Measurements from ENCODE around the gene H2BK1.

Gene H2BK1

GRCh38 chr7:151204383-151205032 is 5.8 kb downstream of the H2BK1 start:
- no peak for DNase-seq (ENCODE audit: low read depth in 2 of 2)

- DNase-seq (ENCODE audit: low read depth in 2 of 2): no peak
These were observed 7.5 kb downstream of the H2BK1 start for GRCh38 chr7:151202836-151203235.

GRCh38 chr7:151201751-151202150 is 8.5 kb downstream of the H2BK1 start:
- DNase-seq (ENCODE audit: low read depth in 2 of 2): no peak

GRCh38 chr7:151201344-151201743 is 8.9 kb downstream of the H2BK1 start:
- no peak for DNase-seq (ENCODE audit: low read depth in 2 of 2)

GRCh38 chr7:151198945-151199848 is 11.1 kb downstream of the H2BK1 start:
- no peak for DNase-seq (ENCODE audit: low read depth in 2 of 2)

- DNase-seq (ENCODE audit: low read depth in 2 of 2): no peak
These were observed 12.4 kb downstream of the H2BK1 start for GRCh38 chr7:151197932-151198331.

GRCh38 chr7:151195616-151196450 is 14.5 kb downstream of the H2BK1 start:
- DNase-seq (ENCODE audit: low read depth in 2 of 2): no peak

- no peak for DNase-seq (ENCODE audit: low read depth in 2 of 2)
These were observed 16.1 kb downstream of the H2BK1 start for GRCh38 chr7:151194188-151194587.

GRCh38 chr7:151193203-151193978 is 16.9 kb downstream of the H2BK1 start:
- no peak for DNase-seq (ENCODE audit: low read depth in 2 of 2)

GRCh38 chr7:151192002-151192539 is 18.2 kb downstream of the H2BK1 start:
- DNase-seq (ENCODE audit: low read depth in 2 of 2): no peak

GRCh38 chr7:151191544-151191943 is 18.7 kb downstream of the H2BK1 start:
- DNase-seq (ENCODE audit: low read depth in 2 of 2): no peak

- no peak for DNase-seq (ENCODE audit: low read depth in 2 of 2)
These were observed 21.2 kb downstream of the H2BK1 start for GRCh38 chr7:151189038-151189437.

- no peak for DNase-seq (ENCODE audit: low read depth in 2 of 2)
These were observed 22.1 kb downstream of the H2BK1 start for GRCh38 chr7:151188252-151188542.

GRCh38 chr7:151187409-151188251 is 22.7 kb downstream of the H2BK1 start:
- no peak for DNase-seq (ENCODE audit: low read depth in 2 of 2)

GRCh38 chr7:151186640-151187408 is 23.5 kb downstream of the H2BK1 start, which contains the start of gene ASB10:
TSS of gene ASB10 (minus strand) at chr7:151187250. CDS start at chr7:151187130, 120 bp downstream.
- no peak for DNase-seq (ENCODE audit: low read depth in 2 of 2)

GRCh38 chr7:151185762-151186639 is 24.3 kb downstream of the H2BK1 start:
- no peak for DNase-seq (ENCODE audit: low read depth in 2 of 2)

- DNase-seq (ENCODE audit: low read depth in 2 of 2): no peak
These were observed 29.3 kb downstream of the H2BK1 start for GRCh38 chr7:151181011-151181431.

- DNase-seq (ENCODE audit: low read depth in 2 of 2): no peak
These were observed 30.3 kb downstream of the H2BK1 start for GRCh38 chr7:151179946-151180345.
